ENCODE data around the gene C16orf95.

DNA sequence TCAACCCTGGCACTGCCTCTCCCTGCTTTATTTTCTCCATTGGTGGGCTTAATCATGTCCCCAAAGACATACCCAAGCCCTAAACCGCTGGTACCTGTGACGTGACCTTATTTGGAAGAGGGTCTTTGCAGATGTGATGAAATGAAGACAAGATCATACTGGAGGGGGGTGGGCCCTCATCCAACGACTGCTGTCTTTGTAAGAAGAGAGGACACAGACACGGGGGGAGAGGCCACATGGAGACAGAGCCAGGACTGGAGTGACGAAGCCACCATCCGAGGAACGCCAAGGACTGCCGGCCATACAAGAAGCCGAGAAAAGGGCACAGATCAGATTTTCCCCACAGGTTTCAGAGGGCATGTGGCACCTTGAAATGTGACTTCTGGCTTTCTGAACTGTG is 62.5 kb downstream of the C16orf95 start:
- TF ChIP-seq, protein P1, sequence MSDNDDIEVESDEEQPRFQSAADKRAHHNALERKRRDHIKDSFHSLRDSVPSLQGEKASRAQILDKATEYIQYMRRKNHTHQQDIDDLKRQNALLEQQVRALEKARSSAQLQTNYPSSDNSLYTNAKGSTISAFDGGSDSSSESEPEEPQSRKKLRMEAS (IDR thresholded peaks at IDR 0.05; ENCODE audit: low read depth, low read length), result no peak
- no peak for TF ChIP-seq POLR2A (IDR thresholded peaks at IDR 0.05; ENCODE audit: extremely low read depth, insufficient read length)
- TF ChIP-seq, protein P2, sequence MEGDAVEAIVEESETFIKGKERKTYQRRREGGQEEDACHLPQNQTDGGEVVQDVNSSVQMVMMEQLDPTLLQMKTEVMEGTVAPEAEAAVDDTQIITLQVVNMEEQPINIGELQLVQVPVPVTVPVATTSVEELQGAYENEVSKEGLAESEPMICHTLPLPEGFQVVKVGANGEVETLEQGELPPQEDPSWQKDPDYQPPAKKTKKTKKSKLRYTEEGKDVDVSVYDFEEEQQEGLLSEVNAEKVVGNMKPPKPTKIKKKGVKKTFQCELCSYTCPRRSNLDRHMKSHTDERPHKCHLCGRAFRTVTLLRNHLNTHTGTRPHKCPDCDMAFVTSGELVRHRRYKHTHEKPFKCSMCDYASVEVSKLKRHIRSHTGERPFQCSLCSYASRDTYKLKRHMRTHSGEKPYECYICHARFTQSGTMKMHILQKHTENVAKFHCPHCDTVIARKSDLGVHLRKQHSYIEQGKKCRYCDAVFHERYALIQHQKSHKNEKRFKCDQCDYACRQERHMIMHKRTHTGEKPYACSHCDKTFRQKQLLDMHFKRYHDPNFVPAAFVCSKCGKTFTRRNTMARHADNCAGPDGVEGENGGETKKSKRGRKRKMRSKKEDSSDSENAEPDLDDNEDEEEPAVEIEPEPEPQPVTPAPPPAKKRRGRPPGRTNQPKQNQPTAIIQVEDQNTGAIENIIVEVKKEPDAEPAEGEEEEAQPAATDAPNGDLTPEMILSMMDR (IDR thresholded peaks at IDR 0.05; ENCODE audit: low read depth, low read length), result no peak
